ENCODE data around the gene IFNL3. TPM values are rescaled to one million over a fixed set of nuclear protein-coding genes. Genes with fewer than 3 reads are reported as not detected.
"Not testable (repeated sequence)": the region's sequence is repeated elsewhere in the genome, so short reads cannot be mapped to it uniquely, and the experiment has no call there.

IFNL3 gene
- not detected for polyA plus RNA-seq (ENCODE audit: insufficient read length)

- DNase-seq, result not testable (repeated sequence)
Measured at GRCh38 chr19:39244410-39245100, at the start of gene IFNL3. IFNL3 (minus strand) TSS chr19:39245006; CDS start chr19:39244967, 39 bp downstream.

GRCh38 chr19:39293394-39293793 is 48.6 kb upstream of the IFNL3 start:
- no peak for DNase-seq

- DNase-seq, result no peak
Measured at GRCh38 chr19:39284032-39284431, 39.2 kb upstream of the IFNL3 start.

- DNase-seq, result no peak
Measured at GRCh38 chr19:39282021-39282420, 37.2 kb upstream of the IFNL3 start.

GRCh38 chr19:39277598-39277997 is 32.8 kb upstream of the IFNL3 start:
- no peak for DNase-seq

GRCh38 chr19:39276740-39277139 is 31.9 kb upstream of the IFNL3 start:
- DNase-seq, result no peak

GRCh38 chr19:39275578-39275977 is 30.8 kb upstream of the IFNL3 start:
- no peak for DNase-seq

- DNase-seq, result not testable (repeated sequence)
Measured at GRCh38 chr19:39273859-39274258, 29.1 kb upstream of the IFNL3 start.

- no peak for DNase-seq
Measured at GRCh38 chr19:39270036-39270871, 25.4 kb upstream of the IFNL3 start.

DNA sequence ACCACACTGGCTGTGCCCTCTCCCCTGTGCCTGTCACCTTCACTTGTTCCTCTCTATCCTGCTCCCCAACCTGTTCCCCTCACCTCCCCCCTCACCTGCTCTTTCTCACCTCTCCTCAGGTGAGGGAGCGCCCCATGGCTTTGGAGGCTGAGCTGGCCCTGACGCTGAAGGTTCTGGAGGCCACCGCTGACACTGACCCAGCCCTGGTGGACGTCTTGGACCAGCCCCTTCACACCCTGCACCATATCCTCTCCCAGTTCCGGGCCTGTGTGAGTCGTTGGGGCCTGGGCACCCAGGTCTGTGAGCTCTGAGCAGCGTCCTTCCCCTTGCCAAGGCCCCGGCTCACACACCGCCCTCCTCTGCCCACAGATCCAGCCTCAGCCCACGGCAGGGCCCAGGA is 24.6 kb upstream of the IFNL3 start:
- DNase-seq, result not testable (repeated sequence)

- DNase-seq, result not testable (repeated sequence)
Measured at GRCh38 chr19:39268531-39269223, 23.9 kb upstream of the IFNL3 start.

DNA sequence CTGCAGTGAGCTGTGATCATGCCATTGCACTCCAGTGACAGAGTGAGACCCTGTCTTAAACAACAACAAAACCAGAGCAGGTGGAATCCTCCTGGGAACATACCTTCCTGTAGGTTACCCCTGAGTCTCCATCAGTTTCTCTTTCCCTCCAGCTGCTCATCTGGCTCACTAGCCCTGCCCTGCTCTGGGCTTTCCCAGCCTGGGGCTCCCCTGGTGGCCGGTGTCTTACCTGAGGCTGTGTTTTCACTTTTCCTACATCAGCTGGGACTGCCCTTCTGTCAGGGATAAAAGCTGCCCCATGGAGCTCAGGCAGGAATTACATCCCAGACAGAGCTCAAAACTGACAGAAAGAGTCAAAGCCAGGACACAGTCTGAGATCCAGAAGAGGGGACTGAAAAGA is 23.3 kb upstream of the IFNL3 start, which contains the start of gene IFNL2:
IFNL2 (plus strand) TSS at position 312 of the 400 bp plus-strand sequence. CDS start 173 bp downstream, outside the sequence.
- DNase-seq, result not testable (repeated sequence)

DNA sequence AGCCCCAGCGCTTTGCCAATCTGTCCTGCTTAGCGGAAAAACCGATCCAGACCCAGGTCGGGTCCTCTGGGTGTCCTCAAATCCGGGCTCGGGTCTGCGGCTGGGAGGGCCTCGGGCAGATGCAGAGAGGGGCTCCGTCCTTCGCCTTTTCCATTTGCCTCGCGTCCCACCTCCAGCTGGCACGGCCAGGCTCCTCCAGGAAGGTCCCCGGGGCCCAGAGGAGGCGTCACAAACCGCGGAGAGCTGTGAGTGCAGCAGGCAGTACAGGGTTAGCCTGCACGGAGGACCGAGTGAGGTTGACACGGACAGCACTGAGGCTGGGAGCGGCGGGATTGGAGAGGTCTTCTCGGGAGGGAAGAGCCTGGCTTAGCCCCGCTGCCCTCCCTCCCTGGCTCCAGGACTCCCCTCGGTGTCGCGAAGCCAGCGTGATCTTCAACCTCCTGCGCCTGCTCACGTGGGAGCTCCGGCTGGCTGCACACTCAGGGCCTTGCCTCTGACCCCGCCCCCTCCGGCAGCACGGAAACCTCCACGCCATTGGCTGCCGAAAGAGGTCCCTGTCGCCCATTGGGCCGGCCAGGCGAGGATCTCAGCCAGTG is 20.6 kb upstream of the IFNL3 start:
- DNase-seq, result no peak

DNA sequence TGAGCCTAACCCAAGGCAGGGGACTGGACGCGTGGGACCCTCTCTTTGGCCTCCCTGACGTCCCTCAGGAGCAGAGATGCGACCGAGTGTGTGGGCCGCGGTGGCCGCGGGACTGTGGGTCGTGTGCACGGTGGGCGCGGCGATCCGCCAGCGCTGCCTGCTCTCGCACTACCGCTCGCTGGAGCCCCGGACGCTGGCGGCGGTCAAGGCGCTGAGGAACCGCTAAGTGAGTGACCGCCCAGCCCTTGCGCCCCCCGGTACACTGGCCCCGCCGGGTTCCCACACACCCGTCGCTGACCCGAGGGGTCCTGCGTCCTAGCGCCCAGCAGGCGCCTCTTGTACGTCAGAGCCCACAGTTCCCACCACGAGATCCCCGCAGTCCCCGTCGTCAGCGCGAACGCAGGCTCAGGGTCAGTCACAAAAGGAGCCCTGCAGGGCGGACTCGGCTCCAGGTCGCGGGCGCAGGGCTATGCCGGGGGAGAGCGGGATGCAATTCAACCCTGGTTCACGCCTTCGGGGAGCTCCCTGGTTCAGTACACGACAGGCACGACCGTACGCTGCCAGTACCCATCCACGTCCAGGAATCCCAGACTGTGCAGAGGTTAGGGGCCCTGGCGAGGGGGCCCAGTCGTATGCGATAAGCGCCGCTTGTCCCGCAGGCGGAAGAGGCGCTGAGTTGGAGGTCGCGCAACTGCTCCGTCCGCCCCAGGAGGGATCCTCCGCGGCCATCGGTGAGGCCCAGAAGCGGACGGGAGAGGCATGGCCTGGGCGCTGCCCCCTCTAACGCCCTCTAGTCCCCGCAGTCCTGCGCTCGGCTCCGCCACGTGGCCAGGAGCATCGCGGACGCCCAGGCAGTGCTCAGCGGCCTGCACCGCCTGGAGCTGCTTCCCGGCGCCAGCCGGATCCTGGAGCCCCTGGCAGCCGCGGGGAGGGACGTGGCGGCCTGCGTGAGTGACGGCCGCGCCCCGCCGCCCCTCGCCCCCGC is 19.8 kb upstream of the IFNL3 start:
- peak; percentile 26 for DNase-seq

- DNase-seq, result no peak
Measured at GRCh38 chr19:39263912-39264305, 19.1 kb upstream of the IFNL3 start.

DNA sequence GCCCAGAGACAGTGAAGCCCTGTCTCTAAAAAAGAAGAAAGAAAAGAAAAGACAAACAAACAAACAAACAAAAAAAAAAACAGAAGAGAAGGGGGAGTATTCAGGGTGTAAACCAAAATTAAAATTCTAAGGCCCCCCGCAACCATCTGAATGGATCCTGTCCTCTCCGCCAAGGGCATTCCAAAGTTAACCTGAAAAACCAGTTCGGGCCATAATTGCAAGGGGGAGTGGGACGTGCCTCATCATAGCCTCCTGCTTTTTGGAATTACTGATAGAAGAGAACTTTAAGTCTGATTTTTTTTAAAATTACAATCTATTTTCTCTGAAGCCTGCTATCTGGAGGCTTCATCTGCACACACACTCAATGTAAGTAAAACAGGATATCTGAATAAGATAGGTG is 17.7 kb upstream of the IFNL3 start:
- DNase-seq, result no peak

DNA sequence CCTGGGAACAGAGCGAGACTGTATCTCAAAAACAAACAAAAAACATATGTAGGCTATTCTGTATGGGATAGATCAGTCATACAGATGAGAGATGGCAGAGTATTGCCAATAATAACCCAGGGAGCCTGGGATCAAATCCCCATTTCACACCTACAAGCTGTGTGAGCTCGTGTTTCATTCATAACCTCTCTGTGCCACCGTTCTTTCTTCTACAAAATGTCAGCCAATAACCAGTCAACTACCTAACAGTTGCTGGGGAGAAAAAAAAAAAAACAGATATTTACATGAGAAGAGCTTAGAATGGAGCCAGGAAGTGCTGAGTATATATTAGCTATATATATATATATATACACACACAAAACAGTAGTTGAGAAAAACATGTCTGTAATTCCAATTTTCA is 16.9 kb upstream of the IFNL3 start:
- no peak for DNase-seq

GRCh38 chr19:39257227-39257626 is 12.4 kb upstream of the IFNL3 start:
- no peak for DNase-seq

DNA sequence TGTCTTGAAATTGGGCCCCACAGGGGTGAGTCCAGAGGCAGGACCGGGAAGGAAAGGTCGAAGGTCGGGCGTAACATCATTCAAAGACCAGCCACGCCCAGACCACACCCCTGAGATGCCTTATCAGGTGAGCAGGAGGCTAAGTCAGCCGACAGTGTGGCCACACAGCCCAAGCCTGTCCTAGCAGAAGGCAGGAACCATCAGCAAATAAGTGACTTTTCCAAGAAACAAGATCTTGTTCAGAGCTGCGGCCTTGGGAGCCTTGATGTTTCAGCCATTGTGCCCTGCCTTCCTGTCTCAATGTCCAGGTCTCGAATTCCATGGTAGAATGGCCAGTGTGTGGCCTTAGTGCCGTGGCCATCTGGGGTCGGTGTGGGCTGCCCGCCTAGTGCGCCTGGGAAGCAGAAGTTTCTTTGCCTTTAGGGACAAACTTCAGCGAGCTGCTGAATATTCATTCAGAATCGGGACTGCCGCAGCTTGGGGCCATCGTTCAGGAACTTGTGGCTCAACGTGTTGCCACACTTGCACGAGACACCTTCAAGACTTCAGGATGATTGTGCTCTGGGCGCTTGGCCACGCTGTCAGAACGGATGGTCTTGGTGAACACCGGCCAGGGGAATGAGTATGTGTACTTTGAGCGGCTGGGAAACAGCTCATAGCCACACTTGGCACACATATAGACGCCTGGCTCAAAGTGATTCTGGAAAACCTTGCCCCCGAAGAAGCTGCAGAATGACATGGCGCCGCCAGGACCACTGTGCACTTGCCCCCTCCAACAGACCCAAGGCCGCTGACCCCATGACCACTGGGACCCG is 9.9 kb upstream of the IFNL3 start:
- DNase-seq, result no peak

GRCh38 chr19:39253374-39254149 is 8.8 kb upstream of the IFNL3 start:
- no peak for DNase-seq

Measured in hindlimb muscle (tissue), 1 donor.